ENCODE results near the gene SPO11.

GRCh38 chr20:57375652-57376230, 46.1 kb downstream of the SPO11 start:
- TF ChIP-seq, protein P1, sequence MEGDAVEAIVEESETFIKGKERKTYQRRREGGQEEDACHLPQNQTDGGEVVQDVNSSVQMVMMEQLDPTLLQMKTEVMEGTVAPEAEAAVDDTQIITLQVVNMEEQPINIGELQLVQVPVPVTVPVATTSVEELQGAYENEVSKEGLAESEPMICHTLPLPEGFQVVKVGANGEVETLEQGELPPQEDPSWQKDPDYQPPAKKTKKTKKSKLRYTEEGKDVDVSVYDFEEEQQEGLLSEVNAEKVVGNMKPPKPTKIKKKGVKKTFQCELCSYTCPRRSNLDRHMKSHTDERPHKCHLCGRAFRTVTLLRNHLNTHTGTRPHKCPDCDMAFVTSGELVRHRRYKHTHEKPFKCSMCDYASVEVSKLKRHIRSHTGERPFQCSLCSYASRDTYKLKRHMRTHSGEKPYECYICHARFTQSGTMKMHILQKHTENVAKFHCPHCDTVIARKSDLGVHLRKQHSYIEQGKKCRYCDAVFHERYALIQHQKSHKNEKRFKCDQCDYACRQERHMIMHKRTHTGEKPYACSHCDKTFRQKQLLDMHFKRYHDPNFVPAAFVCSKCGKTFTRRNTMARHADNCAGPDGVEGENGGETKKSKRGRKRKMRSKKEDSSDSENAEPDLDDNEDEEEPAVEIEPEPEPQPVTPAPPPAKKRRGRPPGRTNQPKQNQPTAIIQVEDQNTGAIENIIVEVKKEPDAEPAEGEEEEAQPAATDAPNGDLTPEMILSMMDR (IDR thresholded peaks at IDR 0.05), result no peak
- TF ChIP-seq EZH2 (IDR thresholded peaks at IDR 0.05; ENCODE audit: borderline replicate concordance, insufficient read depth, low read depth, low read length, poor library complexity, severe bottlenecking), result no peak
